Measurements from ENCODE around the gene SOCS4.
"Not testable (repeated sequence)": the region's sequence is repeated elsewhere in the genome, so short reads cannot be mapped to it uniquely, and the experiment has no call there.

SOCS4 gene

DNA sequence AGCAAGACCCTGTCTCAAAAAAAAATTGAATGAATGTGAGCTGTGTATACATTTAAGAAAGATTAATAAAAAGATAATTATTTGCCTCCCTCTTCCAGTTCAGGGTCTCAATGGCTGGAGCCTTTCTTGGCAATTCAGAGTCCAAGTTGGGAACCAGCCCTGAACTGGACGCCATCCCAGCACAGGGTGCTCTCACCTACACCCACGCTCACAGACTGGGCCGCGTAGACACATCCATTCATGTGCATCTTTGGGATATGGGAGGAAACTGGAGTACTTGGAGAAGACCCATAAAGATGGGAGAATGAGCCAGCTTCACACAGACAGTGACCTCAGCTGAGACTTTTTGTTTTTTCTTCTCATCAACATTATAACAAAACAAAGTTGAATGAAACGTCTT is 30.9 kb downstream of the SOCS4 start:
- no peak for TF ChIP-seq CTCF (IDR thresholded peaks at IDR 0.05; ENCODE audit: extremely low read depth, insufficient read depth, missing control alignments)
- DNase-seq (ENCODE audit: low spot score): no peak
- in situ Hi-C loops (cut with MboI; ENCODE audit: low pct_unique_long_range_greater_than_20kb, low sequenced_read_pairs, unreplicated experiment): no loop called here

DNA sequence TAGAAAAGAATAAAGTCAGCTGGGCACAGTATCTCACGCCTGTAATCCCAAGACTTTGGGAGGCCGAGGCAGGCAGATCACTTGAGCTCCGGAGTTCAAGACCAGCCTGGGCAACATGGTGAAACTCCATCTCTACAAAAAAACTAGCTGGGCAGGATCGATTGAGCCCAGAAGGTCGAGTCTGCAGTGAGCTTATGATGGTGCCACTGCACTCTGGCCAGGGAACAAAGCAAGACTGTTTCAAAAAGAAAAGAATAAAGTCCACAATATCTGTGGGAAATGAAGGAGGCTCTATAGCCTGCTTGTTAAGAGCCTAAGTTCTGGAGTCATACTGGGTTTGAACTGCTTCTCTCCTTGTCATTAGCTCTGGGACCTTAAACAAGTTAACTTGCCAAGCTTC is 32.3 kb downstream of the SOCS4 start:
- in situ Hi-C loops (cut with MboI; ENCODE audit: low pct_unique_long_range_greater_than_20kb, low sequenced_read_pairs, unreplicated experiment): no loop called here
- DNase-seq (ENCODE audit: low spot score): no peak
- TF ChIP-seq CTCF (IDR thresholded peaks at IDR 0.05; ENCODE audit: extremely low read depth, insufficient read depth, missing control alignments): no peak

DNA sequence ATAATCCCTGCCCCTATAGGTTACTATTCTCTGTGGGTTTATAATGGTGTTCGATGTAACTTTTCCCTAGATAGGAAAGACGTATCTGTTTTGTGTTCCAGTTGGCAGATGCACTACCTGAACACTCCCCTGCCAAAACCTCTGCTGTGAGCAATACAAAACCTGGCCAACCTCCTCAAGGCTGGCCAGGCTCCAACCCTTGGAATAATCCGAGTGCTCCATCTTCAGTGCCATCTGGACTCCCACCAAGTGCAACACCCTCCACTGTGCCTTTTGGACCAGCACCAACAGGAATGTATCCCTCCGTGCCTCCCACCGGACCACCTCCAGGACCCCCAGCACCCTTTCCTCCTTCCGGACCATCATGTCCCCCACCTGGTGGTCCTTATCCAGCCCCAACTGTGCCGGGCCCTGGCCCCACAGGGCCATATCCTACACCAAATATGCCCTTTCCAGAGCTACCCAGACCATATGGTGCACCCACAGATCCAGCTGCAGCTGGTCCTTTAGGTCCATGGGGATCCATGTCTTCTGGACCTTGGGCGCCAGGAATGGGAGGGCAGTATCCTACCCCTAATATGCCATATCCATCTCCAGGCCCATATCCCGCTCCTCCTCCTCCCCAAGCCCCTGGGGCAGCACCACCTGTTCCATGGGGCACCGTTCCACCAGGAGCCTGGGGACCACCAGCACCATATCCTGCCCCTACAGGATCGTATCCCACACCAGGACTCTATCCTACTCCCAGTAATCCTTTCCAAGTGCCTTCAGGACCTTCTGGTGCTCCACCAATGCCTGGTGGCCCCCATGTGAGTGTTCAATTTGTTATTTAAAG is 35.7 kb downstream of the SOCS4 start:
- in situ Hi-C loops (cut with MboI; ENCODE audit: low pct_unique_long_range_greater_than_20kb, low sequenced_read_pairs, unreplicated experiment): no loop called here
- DNase-seq (ENCODE audit: low spot score): no peak
- no peak for TF ChIP-seq CTCF (IDR thresholded peaks at IDR 0.05; ENCODE audit: extremely low read depth, insufficient read depth, missing control alignments)

DNA sequence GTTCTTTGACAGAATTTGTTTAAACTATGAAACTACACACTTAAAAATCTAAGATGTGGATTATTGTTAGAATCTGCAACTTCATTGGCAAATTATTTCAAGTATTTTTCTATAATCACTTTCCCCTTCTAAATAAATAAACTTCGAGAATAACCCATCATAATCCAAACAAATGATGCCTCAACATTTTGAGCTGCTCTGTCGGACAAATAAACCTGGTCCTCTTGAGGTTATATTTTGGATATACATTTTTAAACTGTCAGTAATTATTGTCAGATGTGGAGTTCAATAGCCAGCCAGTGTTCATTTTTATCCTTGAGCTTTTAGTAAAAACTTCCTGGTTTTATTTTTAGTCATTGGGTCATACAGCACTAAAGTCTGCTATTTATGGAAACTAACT is 37.9 kb downstream of the SOCS4 start:
- in situ Hi-C loops (cut with MboI; ENCODE audit: low pct_unique_long_range_greater_than_20kb, low sequenced_read_pairs, unreplicated experiment); DNase-seq (ENCODE audit: low spot score): not testable (repeated sequence)

DNA sequence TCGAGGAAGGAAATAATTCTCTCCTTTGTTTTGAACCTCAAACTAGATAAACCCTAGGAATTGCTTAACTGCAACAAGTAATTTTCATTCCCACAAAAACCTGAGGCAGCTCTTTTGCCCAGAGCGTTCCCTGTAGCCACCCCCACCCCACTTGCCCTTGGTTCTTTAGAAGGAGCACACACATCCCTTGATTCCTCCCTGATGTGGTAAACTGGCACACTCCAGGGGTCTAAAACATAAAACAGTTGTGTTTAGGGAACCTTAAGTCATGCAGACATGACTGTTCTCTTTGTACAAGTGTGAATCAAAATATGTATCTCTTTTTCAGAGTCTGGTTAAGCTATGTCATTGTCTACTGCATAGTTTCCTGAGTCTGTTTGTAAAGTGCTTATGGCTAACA is 38.4 kb downstream of the SOCS4 start:
- TF ChIP-seq CTCF (IDR thresholded peaks at IDR 0.05; ENCODE audit: extremely low read depth, insufficient read depth, missing control alignments): no peak
- in situ Hi-C loops (cut with MboI; ENCODE audit: low pct_unique_long_range_greater_than_20kb, low sequenced_read_pairs, unreplicated experiment): no loop called here
- no peak for DNase-seq (ENCODE audit: low spot score)

GRCh38 chr14:55066223-55066622 is 39.2 kb downstream of the SOCS4 start:
- no peak for TF ChIP-seq CTCF (IDR thresholded peaks at IDR 0.05; ENCODE audit: extremely low read depth, insufficient read depth, missing control alignments)
- in situ Hi-C loops (cut with MboI; ENCODE audit: low pct_unique_long_range_greater_than_20kb, low sequenced_read_pairs, unreplicated experiment): no loop called here
- DNase-seq (ENCODE audit: low spot score): no peak

DNA sequence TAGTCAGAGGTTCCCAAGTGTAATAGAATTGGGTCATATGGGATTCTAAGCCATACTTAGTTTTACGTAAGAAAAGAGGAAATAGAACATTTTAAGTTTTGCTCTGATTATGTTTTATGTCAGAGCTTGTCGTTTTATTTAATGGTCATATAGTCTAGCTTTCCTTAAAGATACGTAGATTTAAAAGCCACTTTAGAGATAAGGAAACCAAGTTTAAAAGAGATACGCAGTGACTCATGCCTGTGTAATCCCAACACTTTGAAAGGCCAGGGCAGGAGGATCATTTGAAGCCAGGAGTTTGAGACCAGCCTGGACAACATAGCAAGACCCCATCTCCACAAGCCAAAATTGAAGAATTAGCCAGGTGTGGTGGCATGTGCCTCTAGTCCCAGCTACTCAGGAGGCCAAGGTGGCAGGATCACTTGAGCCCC is 44.0 kb downstream of the SOCS4 start:
- no peak for TF ChIP-seq CTCF (IDR thresholded peaks at IDR 0.05; ENCODE audit: extremely low read depth, insufficient read depth, missing control alignments)
- no peak for DNase-seq (ENCODE audit: low spot score)
- in situ Hi-C loops (cut with MboI; ENCODE audit: low pct_unique_long_range_greater_than_20kb, low sequenced_read_pairs, unreplicated experiment): no loop called here

Data from GM13977 (cell line).